ENCODE results near the gene PTPRO.

DNA sequence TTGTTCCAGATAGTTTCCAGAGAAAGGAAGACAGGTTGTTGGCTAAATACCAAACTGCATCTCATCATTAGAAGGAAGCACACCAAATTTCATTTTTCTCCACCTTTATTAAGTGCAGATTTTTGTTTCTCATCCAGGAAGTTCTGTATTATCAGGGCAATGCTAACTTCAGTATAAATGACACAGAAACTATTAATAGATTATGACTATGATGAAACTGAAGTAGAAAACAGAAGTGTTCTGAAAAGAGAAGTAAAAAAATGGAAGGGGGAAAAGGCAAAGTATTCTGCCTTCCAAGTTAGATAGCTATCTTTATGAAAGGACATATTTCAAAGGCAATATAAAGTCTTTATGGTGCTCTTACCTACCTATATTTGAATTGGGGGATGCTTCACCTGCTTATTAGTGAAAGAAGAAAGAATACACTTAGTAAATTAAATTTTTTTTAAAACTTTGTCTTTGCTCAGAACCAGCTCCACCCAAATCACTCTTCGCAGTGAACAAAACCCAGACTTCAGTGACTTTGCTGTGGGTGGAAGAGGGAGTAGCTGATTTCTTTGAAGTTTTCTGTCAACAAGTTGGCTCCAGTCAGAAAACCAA, 223.9 kb downstream of the PTPRO start:
- TF ChIP-seq, protein P1, sequence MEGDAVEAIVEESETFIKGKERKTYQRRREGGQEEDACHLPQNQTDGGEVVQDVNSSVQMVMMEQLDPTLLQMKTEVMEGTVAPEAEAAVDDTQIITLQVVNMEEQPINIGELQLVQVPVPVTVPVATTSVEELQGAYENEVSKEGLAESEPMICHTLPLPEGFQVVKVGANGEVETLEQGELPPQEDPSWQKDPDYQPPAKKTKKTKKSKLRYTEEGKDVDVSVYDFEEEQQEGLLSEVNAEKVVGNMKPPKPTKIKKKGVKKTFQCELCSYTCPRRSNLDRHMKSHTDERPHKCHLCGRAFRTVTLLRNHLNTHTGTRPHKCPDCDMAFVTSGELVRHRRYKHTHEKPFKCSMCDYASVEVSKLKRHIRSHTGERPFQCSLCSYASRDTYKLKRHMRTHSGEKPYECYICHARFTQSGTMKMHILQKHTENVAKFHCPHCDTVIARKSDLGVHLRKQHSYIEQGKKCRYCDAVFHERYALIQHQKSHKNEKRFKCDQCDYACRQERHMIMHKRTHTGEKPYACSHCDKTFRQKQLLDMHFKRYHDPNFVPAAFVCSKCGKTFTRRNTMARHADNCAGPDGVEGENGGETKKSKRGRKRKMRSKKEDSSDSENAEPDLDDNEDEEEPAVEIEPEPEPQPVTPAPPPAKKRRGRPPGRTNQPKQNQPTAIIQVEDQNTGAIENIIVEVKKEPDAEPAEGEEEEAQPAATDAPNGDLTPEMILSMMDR (IDR thresholded peaks at IDR 0.05) = no peak
- TF ChIP-seq POLR2AphosphoS5 (IDR thresholded peaks at IDR 0.05; ENCODE audit: insufficient read depth in 1 of 2, low read depth in 1 of 2) = no peak
